ENCODE measurements around the gene GLT1D1.
A peak's percentile ranks its signal among the peaks of the same experiment; 100 is the strongest.

Gene GLT1D1

GRCh38 chr12:128827724-128828123, 25.6 kb upstream of the GLT1D1 start:
- Histone ChIP-seq H3K36me3 (ENCODE audit: low read length) (peaks cover 6% of the 10 kb centered on the region; the same call in 1 of the 2 replicates), H3K27me3 (ENCODE audit: low read length) (no peaks in the 10 kb centered on the region), H3K4me2 (ENCODE audit: low read depth, low read length, poor library complexity, severe bottlenecking) (no peak overlapping the region), H3F3A (ENCODE audit: insufficient read depth) (peaks cover 20% of the 10 kb centered on the region), H2AFZ (ENCODE audit: low read depth, low read length, severe bottlenecking) (no peak overlapping the region), H3K4me3 (ENCODE audit: insufficient read depth, low read length, poor library complexity, severe bottlenecking) (no peak overlapping the region), H3K9me2 (replicated peaks; ENCODE audit: insufficient read depth, low read length) (no peaks in the 10 kb centered on the region), H3K9ac (ENCODE audit: low read length) (no peak overlapping the region), H3K9me3 (ENCODE audit: insufficient read depth, low read length) (no peaks in the 10 kb centered on the region), H3K27ac (ENCODE audit: low read depth, low read length) (no peak overlapping the region), H4K20me1 (ENCODE audit: low read depth, low read length) (no peaks in the 10 kb centered on the region), H3K79me2 (ENCODE audit: insufficient read depth, low read length) (peaks cover 7% of the 10 kb centered on the region)
- TF ChIP-seq EZH2phosphoT487 (conservative IDR thresholded peaks at IDR 0.05; ENCODE audit: low read length) (no peak), CTCF (IDR thresholded peaks at IDR 0.05; ENCODE audit: insufficient read depth, low read length, poor library complexity, severe bottlenecking) (no peak)

- TF ChIP-seq EZH2phosphoT487 (conservative IDR thresholded peaks at IDR 0.05; ENCODE audit: low read length): no peak
- TF ChIP-seq CTCF (IDR thresholded peaks at IDR 0.05; ENCODE audit: insufficient read depth, low read length, poor library complexity, severe bottlenecking): no peak
- Histone ChIP-seq H3K4me2 (ENCODE audit: low read depth, low read length, poor library complexity, severe bottlenecking) (peak overlapping the region; percentile 58), H4K20me1 (ENCODE audit: low read depth, low read length) (no peaks in the 10 kb centered on the region), H3K27me3 (ENCODE audit: low read length) (no peaks in the 10 kb centered on the region), H3K9me3 (ENCODE audit: insufficient read depth, low read length) (no peaks in the 10 kb centered on the region), H3K27ac (ENCODE audit: low read depth, low read length) (peak overlapping the region; percentile 91), H3K79me2 (ENCODE audit: insufficient read depth, low read length) (no peaks in the 10 kb centered on the region; the same call in 1 of the 2 replicates), H3K9me2 (replicated peaks; ENCODE audit: insufficient read depth, low read length) (no peaks in the 10 kb centered on the region), H2AFZ (ENCODE audit: low read depth, low read length, severe bottlenecking) (peak overlapping the region; percentile 54), H3F3A (ENCODE audit: insufficient read depth) (peaks cover 17% of the 10 kb centered on the region), H3K4me3 (ENCODE audit: insufficient read depth, low read length, poor library complexity, severe bottlenecking) (peak overlapping the region; percentile 27), H3K9ac (ENCODE audit: low read length) (peak overlapping the region; percentile 42), H3K36me3 (ENCODE audit: low read length) (peaks cover 6% of the 10 kb centered on the region; the same call in 1 of the 2 replicates)
Measured at GRCh38 chr12:128829861-128830504, 23.3 kb upstream of the GLT1D1 start.

- peak overlapping the region; percentile 42 for H3K9ac ChIP-seq (ENCODE audit: low read length)
- no peaks in the 10 kb centered on the region for H4K20me1 ChIP-seq (ENCODE audit: low read depth, low read length)
- H3K4me2 ChIP-seq (ENCODE audit: low read depth, low read length, poor library complexity, severe bottlenecking): peak overlapping the region; percentile 58
- H3K27ac ChIP-seq (ENCODE audit: low read depth, low read length): peak overlapping the region; percentile 91
- H3K9me2 ChIP-seq (replicated peaks; ENCODE audit: insufficient read depth, low read length): no peaks in the 10 kb centered on the region
- no peak for TF ChIP-seq EZH2phosphoT487 (conservative IDR thresholded peaks at IDR 0.05; ENCODE audit: low read length)
- TF ChIP-seq CTCF (IDR thresholded peaks at IDR 0.05; ENCODE audit: insufficient read depth, low read length, poor library complexity, severe bottlenecking): no peak
- no peaks in the 10 kb centered on the region for H3K79me2 ChIP-seq (ENCODE audit: insufficient read depth, low read length)
- no peaks in the 10 kb centered on the region for H3K27me3 ChIP-seq (ENCODE audit: low read length)
- peaks cover 17% of the 10 kb centered on the region for H3F3A ChIP-seq (ENCODE audit: insufficient read depth)
- H3K4me3 ChIP-seq (ENCODE audit: insufficient read depth, low read length, poor library complexity, severe bottlenecking): peak overlapping the region; percentile 6
- H3K36me3 ChIP-seq (ENCODE audit: low read length): peaks cover 6% of the 10 kb centered on the region; the same call in 1 of the 2 replicates
- no peaks in the 10 kb centered on the region for H3K9me3 ChIP-seq (ENCODE audit: insufficient read depth, low read length)
- H2AFZ ChIP-seq (ENCODE audit: low read depth, low read length, severe bottlenecking): peak overlapping the region; percentile 23
Measured at GRCh38 chr12:128830505-128830893, 22.8 kb upstream of the GLT1D1 start.
